Fibroblast of skin of right quadriceps (primary cell): ENCODE measurements around the gene ING1.
"Not testable (repeated sequence)": the region's sequence is repeated elsewhere in the genome, so short reads cannot be mapped to it uniquely, and the experiment has no call there.

Experiments
- DNase-seq: peaks from one replicate; pipeline ENCODE4 v3.0.0-alpha.2; 2013

Gene ING1

DNA sequence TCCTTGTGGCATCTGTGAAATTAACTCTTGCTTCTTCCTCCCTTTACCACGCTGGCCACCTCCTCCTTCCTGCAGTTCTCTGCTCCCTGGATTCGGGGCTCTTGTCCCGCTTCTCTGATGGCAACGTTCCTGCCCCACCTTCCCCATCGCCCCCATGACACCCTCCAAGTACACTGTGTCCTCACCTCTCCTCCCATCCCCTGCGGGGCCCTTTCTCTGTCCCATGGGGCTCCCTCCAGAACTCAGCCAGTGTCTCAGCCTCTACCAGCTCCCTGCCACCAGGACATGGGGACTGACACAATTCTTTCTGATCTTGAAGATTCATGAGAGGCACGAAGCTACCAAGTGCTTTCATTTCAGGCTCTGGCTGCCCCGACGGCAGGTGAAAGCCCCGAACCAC lies 16.7 kb upstream of the ING1 start:
- no peak for DNase-seq

DNA sequence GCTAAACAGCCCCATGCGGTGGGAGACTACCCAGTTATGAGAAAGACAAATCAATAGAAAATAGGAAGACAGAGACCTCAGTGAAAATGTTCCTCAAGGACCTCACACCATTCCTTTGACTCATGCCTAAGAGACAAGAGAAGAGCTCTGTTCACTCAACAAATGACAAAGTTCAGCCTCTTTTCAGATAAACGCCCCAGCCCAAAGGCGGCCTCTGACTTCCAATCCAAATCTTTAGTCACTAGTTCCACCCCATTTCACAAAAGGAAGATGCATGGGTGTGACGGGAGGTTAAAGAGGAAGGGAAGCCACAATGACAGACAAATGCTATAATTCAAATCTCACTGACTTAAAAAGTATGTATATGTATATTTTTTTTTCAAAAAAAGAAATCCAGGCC lies 15.7 kb upstream of the ING1 start:
- DNase-seq: no peak

GRCh38 chr13:110698689-110699088 lies 14.8 kb upstream of the ING1 start:
- DNase-seq: no peak

DNA sequence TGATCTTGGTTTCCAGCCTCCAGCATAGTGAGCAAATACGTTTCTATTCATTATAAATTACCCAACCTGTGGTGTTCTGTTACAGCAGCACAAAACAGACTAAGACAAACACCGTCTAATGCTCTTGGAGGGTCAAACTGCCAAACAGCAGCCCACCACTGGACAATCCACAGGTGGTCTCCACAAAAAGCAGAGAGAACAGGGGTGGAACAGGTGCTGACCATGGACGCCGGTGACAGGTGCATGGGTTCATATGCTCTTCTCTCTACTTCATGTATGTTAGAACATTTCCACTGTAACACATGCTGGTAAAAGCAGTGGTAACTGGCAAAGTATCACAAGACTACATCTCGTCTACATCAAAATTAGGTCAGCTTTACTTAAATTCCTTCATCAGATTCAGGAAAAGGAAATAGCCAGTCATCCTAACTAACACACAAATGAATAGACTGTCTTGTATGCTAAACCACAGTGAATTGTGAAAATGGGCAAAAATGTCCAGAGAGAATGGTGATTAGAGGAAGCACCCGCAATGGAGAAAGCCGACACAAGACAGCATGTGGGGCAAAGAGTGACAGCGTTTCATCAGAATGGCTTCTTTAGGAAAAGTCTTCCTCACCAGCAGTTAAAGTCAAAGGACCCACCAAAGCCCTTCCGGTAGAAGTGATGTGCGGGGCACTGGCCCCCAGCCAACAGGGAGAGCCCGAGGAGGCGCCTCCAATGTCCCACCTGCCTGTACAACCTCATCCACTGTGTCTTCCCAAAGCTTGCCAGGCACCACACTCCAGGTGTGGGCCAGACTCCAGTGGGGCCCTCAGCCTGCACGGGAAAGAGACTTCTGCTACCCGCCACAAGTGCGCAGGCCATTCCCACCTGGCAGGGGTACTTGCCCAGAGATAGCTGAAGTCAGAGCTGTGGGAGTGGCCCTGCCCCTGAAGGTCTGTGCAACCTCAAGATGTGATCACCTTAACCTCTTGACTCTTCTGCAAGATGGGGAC lies 14.1 kb upstream of the ING1 start:
- DNase-seq: no peak

DNA sequence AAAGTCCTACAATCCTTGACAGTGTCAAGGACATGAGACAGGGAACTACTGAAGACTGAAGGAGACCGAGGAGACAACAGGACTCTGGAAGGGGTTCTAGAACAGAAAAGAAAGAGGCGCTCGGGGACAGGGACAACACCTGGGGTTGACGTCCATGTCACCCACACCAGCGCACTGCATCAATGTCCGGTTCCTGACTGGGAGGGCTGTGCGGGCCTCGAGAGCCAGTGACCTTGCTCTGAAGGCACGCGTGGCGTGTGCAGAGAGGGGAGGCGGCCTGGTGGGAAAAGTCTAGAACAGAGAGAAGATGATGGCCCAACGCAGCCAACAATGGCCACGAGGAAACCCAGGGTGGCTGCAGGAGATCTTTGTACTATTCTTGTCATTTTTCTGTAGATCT lies 13.3 kb upstream of the ING1 start:
- DNase-seq: no peak

- DNase-seq: no peak
Measured at GRCh38 chr13:110700641-110701040, 12.9 kb upstream of the ING1 start.

DNA sequence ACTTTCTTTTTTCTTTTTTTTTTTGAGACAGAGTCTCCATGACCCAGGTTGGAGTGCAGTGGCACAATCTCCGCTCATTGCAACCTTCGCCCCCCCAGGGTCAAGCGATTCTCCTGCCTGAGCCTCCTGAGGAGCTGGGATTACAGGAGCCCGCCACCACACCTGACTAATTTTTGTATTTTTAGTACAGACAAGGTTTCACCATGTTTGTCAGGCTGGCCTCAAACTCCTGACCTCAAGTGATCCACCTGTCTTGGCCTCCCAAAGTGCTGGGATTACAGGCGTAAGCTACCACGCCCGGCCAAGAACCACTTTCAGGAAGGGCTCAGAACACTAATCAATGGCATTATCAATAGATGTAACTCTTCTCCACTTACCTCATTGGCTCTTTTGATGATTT lies 12.4 kb upstream of the ING1 start:
- not testable (repeated sequence) for DNase-seq

GRCh38 chr13:110702089-110702488 lies 11.4 kb upstream of the ING1 start:
- no peak for DNase-seq

DNA sequence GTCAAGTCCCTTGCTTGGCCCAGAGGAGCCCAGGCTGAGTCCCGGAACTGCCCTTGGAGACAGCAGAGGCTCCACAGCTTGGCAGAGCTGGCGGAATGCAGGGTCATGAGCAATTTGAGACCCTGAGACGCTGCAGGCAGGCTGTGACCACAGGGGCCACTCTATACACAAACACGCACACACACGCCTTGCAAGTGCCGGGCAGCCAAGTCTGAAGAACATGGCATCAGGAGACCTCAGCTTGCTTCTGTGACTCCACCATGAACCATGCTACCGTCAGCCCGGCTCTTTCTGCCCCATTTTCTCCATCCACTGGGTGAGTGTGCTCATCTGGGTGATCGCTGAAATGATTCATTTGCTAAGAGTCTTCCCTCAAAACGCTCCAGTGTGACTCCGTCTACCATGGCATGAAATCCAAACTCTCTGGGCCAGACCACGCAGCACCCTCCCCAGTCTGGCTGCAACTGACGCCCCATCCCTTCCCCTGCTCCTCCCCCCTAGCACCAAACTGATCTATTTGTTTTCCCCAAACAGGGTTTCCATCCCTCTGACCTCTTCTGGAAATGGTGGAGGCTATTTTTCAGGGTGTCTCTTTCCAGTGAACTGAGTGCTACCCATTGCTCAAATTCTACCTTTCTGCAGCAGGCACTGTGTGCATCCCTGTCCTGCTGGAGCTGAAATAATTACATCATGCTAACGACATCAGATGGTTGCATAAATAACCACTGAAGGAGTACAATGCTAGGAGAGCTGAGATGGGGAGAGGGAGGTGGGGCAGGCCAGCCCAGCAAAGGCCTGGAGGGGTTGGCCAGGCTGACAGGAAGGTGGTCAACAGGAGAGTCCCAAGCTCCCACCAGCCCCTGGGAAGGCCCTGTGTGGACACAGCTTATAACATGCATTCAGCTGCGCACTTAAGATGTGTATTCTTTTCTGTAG lies 10.6 kb upstream of the ING1 start:
- DNase-seq: peak; percentile 16

DNA sequence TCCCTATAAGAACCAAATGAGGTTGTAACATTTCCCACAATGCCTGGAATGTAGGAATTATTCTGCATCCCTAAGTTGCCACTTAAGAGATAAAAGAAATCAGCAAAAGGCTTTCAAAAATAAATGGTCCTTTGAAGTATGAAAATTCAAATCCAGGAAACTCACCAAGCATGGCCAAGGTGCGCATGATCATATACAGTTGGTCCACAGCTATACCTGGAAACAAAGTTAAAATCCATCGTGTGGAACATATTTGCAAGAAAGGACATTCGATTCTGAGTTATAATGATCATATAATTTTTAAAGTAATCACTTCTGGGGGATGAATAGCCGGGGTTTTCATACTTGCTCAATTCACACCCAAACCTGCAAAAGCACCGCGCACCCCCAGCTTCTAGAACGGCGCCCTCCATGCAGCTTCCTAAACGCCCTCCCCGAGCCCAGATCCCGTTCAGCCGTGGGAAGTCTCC lies 8.1 kb upstream of the ING1 start:
- no peak for DNase-seq

- peak; percentile 96 for DNase-seq
Measured at GRCh38 chr13:110705826-110706569, 7.5 kb upstream of the ING1 start, which contains the start of gene CARS2. Gene CARS2 (minus strand): TSS chr13:110706116. CDS start chr13:110706093, 23 bp downstream.

DNA sequence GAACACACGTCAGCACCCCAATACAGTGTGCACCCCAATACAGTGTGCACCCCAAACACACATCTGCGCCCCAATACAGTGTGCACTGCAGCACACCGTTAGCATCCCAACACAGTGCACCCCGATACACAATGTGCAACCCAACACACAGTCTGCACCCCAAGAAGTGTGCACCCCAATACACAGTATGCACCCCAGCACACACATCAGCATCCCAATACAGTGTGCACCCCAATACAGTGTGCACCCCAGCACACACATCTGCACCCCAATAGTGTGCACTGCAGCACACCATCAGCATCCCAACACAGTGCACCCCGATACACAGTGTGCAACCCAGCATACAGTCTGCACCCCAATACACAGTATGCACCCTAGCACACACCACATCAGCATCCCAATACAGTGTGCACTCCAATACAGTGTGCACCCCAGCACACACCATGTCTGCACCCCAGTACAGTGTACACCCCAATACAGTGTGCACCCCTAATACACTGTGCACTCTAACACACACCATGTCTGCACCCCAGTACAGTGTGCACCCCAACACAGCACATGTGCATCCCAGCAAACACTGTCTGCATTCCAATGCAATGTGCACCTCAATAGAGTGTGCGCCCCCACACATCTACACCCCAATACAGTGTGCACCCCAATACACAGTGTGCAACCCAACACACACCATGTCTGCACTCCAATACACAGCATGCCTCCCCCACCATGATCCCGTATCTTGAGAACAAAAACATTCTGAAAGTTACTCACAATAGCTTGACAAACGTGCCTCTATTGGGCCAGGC lies 6.7 kb upstream of the ING1 start:
- DNase-seq: no peak

GRCh38 chr13:110712081-110712848 lies 1.2 kb upstream of the ING1 start:
- peak; percentile 90 for DNase-seq

DNA sequence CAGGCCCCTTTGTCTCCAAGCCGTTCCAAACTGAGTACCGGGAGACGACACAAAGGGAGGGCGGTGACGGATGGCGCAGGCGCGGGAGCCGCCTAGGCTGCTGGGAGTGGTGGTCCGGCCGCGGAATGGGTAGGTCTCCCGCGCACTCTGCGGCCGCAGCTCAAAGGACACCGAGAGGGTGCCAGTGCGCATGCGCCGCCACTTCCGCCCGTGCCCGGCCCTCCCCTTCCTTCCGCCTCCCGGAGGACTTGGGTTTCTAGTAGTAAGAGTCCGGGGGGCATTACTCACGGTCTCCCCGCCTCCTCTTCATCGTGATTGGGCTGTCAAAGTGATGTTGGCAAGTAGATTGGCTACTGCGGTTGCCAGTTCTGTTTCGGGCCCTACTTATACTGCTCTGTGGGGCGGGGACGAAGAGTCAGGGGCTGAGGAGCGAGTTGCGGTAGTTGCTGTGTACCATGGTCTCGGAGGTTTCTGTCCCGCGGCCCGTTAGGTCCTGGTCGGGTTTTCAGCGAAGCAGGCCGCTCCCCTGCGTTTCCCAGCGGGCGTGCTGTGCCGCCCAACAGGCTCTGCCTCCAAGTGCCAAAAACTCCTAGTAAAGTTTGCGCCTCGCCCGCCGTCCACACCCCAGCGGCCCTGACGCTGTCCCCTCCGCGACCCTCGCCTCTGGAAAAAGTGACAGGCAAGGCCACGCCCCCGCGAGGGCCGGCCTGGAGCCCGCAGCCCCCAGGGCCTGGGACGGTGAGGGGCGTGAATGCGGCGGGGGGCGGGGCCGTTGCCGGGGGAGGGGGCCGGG lies 455 bp upstream of the ING1 start:
- DNase-seq: peak; percentile 100

GRCh38 chr13:110713981-110714796 lies 689 bp downstream of the ING1 start:
- peak; percentile 41 for DNase-seq

DNA sequence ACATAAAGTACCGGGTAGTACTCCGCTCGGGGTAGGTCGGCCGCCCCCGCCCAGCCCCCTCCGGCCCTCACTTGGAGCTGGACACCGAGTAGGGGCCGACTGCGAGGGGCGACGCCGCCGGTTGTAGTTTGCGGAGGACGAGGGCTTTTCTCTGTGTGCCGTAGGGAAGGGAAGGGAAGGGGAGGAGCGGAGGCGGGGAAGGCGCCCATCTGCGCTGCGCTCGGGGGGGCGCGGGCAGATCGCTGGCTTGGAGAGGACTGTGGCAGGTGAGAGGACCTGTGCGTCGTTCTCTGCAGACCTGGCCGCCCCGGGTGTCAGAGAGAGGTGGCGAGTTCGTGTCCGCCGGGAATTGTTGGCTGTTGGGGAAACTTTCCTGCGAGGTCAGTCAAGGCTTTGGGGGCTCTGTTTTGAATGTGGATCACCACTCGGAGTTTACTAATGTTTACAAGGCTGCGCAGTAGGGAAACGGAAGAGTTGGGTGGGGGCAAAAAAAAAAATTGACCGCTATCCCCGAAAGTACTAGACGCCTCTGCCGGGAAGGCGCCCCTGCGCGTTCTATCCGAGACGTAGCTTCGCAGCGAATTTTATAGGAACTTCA lies 1.4 kb downstream of the ING1 start:
- DNase-seq: peak; percentile 39

DNA sequence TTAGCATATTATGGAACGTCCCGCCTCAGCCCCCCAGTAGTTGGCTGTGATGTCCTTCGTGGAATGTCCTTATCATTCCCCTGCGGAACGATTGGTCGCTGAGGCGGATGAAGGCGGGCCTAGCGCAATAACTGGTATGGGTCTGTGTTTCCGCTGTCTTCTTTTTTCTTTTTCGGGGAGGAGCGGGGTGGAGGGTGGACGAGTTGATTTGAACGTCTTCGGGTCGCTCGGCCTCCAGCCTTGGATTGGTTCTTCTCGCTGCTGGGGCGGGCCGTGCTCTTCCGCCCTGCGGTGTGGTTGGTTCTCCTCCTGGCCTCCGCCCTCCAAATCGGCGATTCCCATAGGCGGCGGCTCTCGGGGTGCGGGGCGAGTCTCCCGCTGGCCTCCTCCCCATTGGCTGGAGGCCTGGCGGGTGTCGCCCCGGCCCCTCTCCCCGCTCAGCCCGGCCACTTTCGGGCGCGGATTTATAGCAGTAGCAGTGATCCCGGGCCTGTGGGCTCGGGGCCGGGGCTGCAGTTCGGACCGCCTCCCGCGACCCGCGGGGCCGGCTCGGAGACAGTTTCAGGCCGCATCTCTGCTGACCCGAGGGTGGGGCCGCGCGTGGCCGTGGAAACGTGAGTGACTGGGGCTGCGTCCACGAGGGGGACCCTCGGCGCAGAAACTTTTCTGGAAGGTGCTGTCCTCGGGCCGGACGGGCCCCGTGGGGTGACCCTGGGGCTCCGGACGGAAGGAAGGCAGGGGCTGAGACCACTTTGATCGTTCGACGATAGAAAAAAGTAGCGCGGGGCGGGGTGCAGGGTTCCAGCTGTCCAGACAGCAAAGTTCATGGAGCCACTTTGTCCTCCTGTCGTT lies 2.1 kb downstream of the ING1 start:
- DNase-seq: peak; percentile 100

GRCh38 chr13:110716247-110716515 lies 2.7 kb downstream of the ING1 start:
- DNase-seq: no peak
